GM19395 (cell line): Measurements from ENCODE around the gene FRRS1.
"Not testable (repeated sequence)": the region's sequence is repeated elsewhere in the genome, so short reads cannot be mapped to it uniquely, and the experiment has no call there.

Source experiments
- ATAC-seq: cut with Tn5 transposase; IDR thresholded peaks from one replicate; pipeline ENCODE4 v1.9.1; 2021; ENCODE audit warnings: mild to moderate bottlenecking, moderate library complexity; ENCODE audit not compliant: unreplicated experiment

Gene FRRS1, protein sequence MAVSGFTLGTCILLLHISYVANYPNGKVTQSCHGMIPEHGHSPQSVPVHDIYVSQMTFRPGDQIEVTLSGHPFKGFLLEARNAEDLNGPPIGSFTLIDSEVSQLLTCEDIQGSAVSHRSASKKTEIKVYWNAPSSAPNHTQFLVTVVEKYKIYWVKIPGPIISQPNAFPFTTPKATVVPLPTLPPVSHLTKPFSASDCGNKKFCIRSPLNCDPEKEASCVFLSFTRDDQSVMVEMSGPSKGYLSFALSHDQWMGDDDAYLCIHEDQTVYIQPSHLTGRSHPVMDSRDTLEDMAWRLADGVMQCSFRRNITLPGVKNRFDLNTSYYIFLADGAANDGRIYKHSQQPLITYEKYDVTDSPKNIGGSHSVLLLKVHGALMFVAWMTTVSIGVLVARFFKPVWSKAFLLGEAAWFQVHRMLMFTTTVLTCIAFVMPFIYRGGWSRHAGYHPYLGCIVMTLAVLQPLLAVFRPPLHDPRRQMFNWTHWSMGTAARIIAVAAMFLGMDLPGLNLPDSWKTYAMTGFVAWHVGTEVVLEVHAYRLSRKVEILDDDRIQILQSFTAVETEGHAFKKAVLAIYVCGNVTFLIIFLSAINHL

DNA sequence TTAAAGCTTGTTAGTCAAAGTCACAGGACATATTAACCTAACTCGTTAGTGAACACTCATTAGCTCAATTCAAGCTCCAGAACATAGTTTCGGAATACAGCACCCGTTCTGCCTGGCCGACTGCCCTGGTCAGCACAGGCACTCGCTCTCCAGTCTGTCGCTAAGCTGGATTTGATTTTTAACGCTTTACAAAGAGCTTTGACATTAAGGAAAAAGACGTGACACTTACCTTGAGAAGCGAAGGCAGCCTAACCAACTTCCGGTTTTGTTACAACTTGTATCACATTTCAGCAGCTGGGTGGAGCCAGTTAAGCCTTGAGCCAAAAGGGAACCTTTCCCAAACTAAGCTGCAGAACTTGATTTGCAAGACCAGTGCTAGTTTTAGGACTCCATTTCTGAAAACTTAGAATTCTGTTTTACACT lies at the start of gene FRRS1:
FRRS1 (minus strand) TSS at position 258 of the 423 bp plus-strand sequence. CDS start 17,867 bp downstream, outside the sequence.
- peak; percentile 95 for ATAC-seq

DNA sequence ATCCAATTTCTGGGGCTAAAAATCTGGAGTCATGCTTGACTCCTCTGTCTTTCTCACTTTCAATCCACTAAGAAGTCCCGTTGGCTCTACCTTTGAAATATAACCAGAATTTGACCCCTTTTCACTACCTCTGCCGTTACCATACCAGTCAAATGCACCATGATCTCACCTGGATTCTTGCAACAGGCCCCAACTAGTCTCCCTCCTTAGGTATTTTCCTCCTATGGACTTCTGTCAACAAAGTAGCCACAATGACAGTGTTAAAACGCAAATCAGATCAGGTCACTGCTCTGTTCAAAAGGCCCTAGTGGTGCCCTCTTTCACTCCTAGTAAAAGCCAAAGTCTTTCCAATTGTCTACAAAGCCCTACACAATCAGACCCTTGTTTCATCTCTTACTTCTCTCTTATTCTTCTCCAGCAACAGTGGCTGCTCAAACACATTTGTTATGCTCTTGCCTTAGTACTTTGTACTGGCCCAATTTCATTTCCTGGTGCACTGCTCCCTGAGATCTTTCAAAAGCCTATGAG lies 48.0 kb upstream of the FRRS1 start:
- no peak for ATAC-seq

DNA sequence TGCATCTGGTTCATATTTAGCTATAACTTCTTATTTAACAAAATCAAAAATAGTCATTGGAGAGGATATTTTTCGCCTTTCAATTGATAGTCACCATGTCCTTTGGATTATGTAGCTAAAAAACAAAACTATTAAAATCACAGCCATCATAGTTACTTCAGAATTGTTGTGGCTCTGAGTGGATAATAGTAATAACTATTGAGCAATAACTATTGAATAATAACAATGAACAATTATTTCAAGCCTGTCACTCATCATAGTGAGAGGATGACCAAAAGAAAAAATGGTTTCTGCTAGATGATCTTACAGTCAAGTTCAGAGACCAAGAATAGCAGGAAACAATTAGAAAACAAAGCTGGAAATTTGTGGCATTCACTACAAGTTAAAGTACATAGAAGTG lies 45.3 kb upstream of the FRRS1 start:
- ATAC-seq, result no peak

DNA sequence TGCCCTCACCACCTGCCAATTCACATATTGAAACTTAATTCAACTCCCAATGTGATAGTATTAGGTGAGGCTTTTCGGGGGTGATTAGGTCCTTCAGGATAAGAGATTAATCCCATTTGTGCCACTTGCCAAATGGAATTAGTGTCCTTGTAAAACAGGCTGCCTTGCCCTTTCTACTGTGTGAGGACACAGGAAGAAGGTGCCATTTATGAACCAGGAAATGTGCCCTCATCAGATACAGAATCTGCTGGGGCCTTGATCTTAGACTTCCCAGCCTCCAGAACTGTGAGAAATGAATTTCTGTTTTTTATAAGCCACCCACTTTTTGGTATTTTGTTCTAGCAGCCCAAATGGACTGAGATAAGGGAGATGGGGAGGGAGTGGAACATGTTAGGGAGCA lies 44.6 kb upstream of the FRRS1 start:
- no peak for ATAC-seq

DNA sequence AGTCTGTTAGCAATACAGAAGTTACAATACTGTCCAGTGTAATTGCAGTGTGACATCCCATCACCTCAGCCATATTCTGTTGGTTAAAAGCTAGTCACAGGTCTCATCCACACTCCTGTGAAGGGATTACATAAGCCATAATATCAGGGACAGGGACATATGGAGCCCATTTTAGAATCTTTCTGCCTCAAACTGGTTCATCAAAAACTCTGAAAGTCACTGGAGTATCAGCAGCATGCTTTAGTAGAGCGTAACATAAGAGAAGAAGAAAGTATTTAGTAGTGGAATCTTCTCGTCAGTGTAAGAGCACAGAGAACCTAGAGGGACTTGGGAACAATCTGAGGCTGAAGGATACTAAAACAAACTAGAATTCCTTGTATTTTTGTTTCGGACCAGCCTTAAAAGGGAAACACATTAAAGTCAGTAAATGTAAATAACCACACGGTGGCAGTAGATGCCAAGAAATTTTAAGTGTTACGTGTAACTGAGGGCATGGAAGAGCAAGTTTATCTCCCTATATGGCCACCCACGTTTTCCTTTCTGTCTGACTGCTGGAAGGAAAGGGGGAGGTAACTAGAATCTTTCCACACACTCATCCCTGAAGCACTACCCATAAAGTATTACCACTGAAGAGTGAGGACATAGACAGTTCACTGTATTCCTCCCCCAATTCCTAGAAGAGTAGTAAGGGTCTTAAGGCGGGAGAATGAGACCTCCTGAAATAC lies 42.1 kb upstream of the FRRS1 start:
- peak; percentile 97 for ATAC-seq

DNA sequence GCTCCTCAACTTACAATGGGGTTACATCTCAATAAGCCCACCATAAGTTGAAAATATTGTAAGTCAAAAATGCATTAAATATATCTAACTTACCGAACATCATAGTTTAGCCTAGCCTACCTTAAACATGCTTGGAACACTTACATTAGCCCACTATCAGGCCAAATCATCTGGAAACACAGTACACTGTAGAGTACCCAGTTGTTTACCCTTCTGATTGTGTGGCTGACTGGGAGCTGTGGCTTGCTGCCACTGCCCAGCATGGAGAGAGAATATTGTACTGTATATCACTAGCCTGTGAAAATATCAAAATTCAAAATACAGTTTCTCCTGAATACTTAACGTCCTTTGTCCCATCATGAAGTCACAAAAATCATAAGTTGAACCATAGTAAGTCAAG lies 40.4 kb upstream of the FRRS1 start:
- ATAC-seq, result no peak

DNA sequence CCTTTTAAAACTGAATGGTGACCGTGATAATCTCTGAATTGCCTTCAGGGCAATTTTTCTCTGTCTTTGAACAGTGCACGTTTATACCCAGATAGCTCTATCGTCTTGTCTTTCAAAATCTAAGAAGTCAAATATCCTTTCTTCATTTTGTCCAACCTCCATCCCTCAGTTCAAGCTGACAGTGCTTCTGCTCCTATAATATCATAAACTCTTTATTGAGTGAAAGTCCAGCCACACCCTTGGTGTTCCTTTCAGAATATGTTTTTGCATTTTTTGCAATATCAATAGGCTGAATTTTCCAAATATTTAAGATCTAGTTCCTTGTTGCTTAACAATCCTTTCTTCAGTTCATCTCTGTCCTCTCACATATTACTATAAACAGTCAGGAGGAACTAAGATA lies 35.1 kb upstream of the FRRS1 start:
- ATAC-seq, result no peak

DNA sequence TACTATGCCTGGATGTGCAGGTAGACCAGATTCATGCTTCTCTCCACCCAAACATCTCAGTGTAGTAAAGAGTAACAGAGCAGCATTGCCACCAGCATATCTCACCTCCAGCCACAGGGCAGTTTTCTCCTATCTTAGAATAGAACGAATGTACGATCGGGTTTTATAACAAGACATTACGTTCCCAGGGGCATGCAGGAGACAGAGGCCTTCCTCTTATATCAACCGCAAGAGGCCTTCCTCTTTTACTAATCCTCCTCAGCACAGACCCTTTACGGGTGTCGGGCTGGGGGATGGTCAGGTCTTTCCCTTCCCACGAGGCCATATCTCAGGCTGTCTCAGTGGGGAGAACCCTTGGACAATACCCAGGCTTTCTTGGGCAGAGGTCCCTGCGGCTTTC lies 27.4 kb upstream of the FRRS1 start:
- not testable (repeated sequence) for ATAC-seq

DNA sequence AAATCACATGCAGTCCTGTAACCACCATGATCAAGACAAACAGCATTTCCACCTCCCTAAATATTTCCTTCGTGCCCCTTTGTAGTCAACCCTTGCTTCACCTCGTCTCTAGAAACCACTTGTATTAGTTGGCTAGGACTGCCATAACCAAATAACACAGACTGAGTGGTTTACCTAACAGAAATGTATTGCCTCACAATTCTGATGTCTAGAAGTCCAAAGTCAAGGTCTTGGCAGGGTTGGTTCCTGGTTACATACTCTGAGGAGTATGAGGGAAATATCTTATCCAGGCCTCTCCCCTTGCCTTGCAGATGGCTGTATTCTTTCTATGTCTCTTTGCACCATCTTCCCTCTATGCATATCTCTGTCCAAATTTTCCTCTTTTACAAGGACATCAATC lies 23.3 kb upstream of the FRRS1 start:
- ATAC-seq, result no peak

DNA sequence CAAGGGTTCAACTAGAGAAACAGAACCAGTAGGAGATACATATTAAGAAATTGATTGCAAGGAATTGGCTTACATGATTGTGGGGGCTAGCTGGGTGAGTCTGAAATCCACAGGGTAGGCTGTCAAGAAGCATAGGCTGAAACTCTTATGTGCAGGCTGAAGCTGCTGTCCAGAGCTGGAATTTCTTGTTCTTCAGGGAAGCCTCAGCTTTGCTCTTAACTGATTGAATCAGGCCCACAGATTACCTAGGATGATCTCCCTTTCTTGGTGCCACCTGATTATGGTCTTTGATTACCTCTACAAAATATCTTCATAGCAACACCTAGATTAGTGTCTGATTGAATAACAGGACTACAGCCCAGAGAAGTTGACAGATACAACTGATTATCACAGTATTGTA lies 22.5 kb upstream of the FRRS1 start:
- ATAC-seq, result no peak

DNA sequence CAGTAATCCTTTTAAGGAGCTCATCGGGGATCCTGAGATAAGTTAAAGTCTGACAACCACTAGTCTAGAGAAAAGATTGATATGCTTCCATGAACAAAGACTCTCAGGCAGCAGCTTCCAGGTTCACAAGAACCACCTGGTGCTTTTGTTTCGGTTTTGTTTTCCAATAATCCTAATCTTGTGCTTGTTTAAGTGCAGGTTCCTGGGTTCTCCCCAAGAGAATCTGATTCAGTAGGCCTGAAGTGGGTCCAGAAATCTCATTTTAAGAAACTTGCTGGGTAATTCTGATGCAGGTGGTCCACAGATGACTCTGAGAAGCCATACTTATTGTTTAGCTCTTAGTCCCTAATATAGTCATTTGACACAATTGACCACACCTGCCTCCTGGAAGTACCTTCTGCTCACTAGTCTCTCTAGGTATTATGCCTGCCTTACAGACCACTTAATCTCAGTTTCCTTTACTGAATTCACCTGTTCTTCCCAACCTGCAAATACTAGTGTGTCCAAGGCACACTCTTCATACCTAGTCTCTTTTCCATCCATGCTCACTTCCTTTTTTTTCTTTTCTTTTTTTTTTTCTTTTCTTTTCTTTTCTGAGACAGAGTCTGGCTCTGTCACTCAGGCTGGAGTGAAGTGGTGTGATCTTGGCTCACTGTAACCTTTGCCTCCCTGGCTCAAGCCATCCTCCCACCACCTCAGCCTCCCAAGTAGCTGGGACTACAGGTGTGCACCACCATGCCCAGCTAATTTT lies 20.5 kb upstream of the FRRS1 start:
- ATAC-seq, result peak; percentile 81

DNA sequence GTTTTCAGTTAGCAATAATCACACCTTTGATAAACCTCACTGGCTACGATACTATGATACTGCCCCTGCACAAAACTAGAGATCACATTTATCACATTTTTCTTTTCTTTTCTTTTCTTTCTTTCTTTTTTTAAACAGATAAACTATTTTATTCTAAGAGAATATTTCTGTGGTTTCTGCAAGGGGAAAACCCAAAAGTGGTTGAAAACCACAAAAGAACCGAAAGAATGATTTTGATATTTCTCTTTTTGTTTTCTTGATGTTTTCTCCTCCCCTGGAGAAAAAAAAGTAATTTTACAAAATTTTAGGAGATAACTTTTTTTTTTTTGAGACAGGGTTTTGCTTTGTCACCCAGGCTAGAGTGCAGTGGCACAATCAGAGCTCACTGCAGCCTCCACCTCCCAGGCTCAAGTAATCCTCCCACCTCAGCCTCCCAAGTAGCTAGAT lies 18.4 kb upstream of the FRRS1 start:
- peak; percentile 30 for ATAC-seq

DNA sequence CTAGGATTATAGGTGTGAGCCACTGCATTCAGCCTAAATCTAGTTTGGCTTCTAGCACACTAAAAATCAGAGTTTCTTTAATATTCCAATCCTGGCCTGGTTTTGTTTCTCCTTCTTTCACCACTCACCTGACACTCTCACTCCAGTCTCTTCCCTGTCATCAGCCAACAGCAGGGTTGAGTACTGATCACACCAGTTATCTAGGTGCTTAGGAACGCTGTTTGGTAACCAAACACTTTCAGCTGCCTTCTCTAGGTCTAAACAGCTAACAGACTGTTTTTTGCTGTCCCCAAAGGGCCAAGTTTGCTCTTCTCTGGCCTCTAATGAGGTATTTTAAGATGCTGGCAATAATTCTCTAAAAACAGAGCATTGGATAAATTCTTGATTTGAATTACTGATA lies 17.7 kb upstream of the FRRS1 start:
- peak; percentile 33 for ATAC-seq

DNA sequence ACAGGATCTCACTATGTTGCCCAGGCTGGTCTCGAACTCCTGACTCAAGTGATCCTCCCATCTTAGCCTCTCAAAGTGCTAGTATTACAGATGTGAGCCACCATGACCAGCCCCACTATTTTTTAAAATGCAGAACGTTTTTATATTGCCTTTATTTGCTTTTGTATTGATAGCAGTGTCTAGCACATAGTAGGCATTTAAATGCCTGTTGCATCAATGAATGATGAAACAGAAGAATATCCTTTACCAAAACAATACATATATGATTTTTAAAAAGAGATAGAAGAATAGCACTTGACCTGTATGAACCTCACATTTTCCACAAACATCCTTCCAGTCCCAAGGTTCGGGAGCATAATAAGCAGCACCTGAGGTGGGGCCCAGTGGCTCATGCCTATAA lies 16.5 kb upstream of the FRRS1 start:
- ATAC-seq, result no peak

DNA sequence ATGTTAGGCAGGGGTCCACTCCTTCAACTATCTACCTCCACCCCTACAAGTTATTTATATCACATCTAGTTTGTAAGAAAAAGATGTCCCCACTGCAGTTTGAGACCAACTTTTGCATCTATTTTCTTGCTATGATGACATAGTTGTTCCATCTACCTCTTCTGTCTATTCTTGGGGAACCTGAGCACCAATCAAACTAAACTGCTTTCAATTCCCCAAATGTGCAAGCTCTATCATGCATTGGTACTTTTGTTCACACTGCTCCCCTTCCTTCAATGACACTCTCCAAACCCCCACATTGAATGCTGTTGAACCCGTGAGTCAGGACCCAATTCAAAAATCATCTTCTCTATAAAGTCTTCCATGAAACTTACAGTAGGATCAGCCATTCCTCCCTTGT lies 16.0 kb upstream of the FRRS1 start:
- ATAC-seq, result no peak

DNA sequence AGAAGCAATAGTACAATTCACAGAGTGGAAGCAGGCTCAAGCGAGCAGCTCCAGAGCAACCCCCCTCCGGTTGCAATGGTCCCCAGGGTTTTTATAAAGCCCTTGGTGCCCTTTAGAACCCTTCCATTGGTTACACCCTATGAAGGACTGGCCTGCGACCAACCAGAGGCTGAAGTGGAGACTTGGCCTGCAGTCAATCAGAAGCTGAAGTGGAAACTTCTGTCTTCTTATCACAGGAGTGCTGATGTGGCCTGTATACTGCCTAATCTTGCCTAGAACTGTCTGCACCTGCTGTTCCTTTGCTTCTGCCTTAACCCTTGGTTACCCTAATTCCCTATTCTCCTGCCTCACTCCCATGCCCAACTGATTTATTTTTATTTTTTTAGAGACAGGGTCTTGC lies 15.4 kb upstream of the FRRS1 start:
- ATAC-seq, result no peak

DNA sequence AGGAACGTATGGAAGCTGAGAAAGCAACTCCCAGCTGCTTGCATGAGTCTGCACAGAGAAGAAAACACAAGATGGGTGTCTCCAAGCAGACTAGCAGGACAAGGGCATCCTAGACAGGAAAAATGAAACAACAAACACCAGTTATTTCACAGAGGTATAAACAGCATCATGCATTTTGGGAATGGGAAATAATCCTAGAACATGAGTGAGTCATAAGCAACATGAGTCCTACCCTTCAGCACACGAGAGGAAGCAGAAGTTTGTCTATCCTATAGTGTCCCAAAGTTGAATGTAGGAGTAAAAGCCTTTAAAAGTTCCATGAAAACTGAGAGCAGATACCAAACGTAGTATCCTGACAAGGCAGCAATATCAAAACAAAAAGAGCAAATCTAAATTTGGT lies 11.3 kb upstream of the FRRS1 start:
- no peak for ATAC-seq

DNA sequence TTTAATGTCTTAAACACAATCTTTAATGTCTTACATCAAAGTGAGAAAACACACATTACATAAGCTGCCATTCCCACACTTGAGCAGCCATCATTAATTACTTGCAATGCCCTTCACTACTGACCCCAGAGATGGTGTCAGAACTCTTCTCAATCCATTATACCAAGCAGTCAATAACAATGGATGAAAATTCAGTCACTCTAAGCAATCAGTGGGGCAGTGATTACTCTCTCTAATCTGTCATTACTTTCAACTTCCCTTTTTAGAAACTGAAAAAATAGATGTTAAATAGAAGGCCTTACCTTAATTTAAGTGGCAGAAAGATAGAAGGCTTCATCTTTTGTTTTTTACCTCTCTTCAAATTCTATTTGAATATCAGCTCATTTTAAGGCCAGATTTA lies 9.7 kb upstream of the FRRS1 start:
- ATAC-seq, result no peak

DNA sequence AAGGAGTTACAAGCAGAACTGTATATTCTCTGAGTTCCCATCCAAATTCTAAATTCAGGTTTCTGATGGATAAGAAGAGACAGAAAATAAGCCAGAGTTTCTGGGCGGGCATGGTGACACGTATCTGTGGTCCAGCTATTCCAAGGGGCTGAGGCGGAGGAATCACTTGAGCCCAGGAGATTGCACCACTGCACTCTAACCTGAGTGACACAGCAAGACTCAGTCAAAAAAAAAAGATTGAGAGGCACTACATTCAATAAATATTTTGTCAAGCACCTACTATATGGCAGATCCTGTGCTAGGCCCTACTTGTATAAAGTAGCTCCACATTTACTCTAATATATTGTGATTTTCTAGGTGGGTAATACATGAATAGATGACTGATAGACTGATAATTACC lies 6.4 kb upstream of the FRRS1 start:
- ATAC-seq, result no peak

DNA sequence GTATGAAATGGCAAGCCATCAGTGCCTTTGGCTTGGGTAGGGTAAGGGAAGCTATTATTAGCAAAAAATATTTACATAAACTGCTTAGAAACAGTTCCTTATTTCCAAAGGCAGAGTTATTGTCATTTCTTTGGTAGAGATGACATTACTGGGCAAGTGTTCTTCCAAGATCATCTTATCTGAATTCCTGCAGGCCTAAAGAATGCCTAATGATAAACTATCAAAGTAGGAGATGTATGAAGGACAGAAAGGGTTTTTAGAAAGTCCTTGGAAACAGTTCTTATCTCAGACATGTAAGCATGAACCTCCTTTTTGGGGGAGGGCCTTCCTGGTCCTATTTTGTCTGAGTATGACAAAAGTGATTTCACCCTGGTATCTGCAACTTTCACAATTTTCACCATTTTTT lies 5.1 kb upstream of the FRRS1 start:
- no peak for ATAC-seq
